Upper lobe of left lung (tissue), 6 donors: Measurements from ENCODE around the gene PLXNA1. TPM values are rescaled to one million over a fixed set of nuclear protein-coding genes. Genes with fewer than 3 reads are reported as not detected.

ENCODE experiments used
- ATAC-seq, 2 donors: fragments of 200-7000 bp; cut with Tn5 transposase; one replicate each; pipeline ENCODE4 v1.9.1; 2022; ENCODE audit warnings: mild to moderate bottlenecking in 2 of 2, moderate library complexity in 2 of 2; ENCODE audit not compliant: low FRiP score in 2 of 2
- DNase-seq, 2 donors: peaks; one replicate each; pipeline ENCODE4 v3.0.0-alpha.2; 2019 to 2020
- H3K27ac ChIP-seq, 4 donors: fragments of 200-600 bp; sonication (generic); one replicate each; pipeline ENCODE4 v1.5.1; 2016 to 2019
- H3K27me3 ChIP-seq, 4 donors: fragments of 200-600 bp; sonication (generic); one replicate each; pipeline ENCODE4 v1.5.1; 2017 to 2019
- H3K36me3 ChIP-seq, 4 donors: fragments of 200-600 bp; sonication (generic); one replicate each; pipeline ENCODE4 v1.5.1; 2016 to 2019
- H3K4me1 ChIP-seq, 4 donors: fragments of 200-600 bp; sonication (generic); one replicate each; pipeline ENCODE4 v1.5.1; 2018 to 2019
- H3K4me3 ChIP-seq, 4 donors: fragments of 200-600 bp; sonication (generic); one replicate each; pipeline ENCODE4 v1.5.1; 2017 to 2019; ENCODE audit warnings: mild to moderate bottlenecking in 2 of 4, moderate library complexity in 1 of 4
- H3K9me3 ChIP-seq, 4 donors: fragments of 200-600 bp; sonication (generic); one replicate each; pipeline ENCODE4 v1.5.1; 2018 to 2019
- CTCF ChIP-seq, 6 experiments: fragments of 450-650 bp in 4 of 6; fragments of 200-600 bp in 2 of 6; sonication (generic) in 2 of 6; IDR thresholded peaks; one replicate each; pipeline ENCODE4 v1.5.1; 2016 to 2019; ENCODE audit warnings: antibody characterized with exemption in 6 of 6
- EP300 ChIP-seq, 4 donors: sonication (generic); formaldehyde crosslinking; IDR thresholded peaks; one replicate each; pipeline ENCODE4 v1.5.1; 2017; ENCODE audit warnings: antibody characterized with exemption in 4 of 4, control low read depth in 2 of 4
- POLR2A ChIP-seq, 4 donors: fragments of 450-650 bp; IDR thresholded peaks; one replicate each; pipeline ENCODE4 v1.5.1; 2016 to 2017; ENCODE audit warnings: antibody characterized with exemption in 4 of 4, mild to moderate bottlenecking in 2 of 4
- POLR2AphosphoS5 ChIP-seq, 2 donors: sonication (generic); formaldehyde crosslinking; IDR thresholded peaks; one replicate each; pipeline ENCODE4 v1.5.1; 2017; ENCODE audit warnings: antibody characterized with exemption in 2 of 2
- WGBS, 2 donors: methylation state at CpG; one replicate each; pipeline ENCODE4 v1.1.5; 2017 to 2018; 5-methylcytosine and 5-hydroxymethylcytosine counted together
- total RNA-seq, 6 donors: library from RNA; depleted of rRNA in 4 of 6; stranded (reverse); fragments of >200 nt in 4 of 6; gene quantifications; one replicate each; pipeline versions ENCODE4 v1.1.0 to v1.2.1, GENCODE V29; 2016 to 2021
- donor health status: DM: no; HTN: no; CAD: no; lungs with moderate emphysema.
- donor health status: DM: no; HTN: yes; CAD: no; lungs with severe emphysema.

PLXNA1 gene
- total RNA-seq, 6 donors from 2014 or later: 48.0 to 94.3 (median 73.7) TPM

DNA sequence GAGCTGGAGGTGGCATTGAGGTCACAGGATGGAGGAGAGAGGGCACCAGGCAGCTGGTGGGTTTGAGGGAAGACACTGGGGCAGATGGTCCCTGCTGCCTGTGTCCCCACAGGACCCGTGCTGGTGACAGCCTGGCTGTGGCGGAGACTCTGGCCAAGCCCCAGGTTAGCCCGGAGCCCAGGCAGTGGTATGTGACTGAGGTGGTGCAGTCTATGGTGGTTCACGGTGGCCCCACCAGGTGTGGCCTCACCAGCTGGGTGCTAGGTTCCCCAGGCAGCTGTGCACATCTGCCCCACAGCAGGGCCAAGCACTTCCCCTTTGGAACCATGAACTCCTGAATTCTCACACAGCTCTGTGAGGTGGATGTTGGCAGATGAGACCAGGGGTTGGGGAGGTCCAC lies 15.4 kb downstream of the PLXNA1 start:
- Histone ChIP-seq H3K36me3 (peaks cover 0 to 3% (median 0%) of the 10 kb centered on the region in 4 donors), H3K27me3 (no peaks in the 10 kb centered on the region), H3K9me3 (no peaks in the 10 kb centered on the region), H3K27ac (peak overlapping the region in 3 of 4 donors; percentile 51 to 63 (median 60)), H3K4me1 (peaks cover 44 to 61% (median 60%) of the 10 kb centered on the region in 4 donors), H3K4me3 (no peak overlapping the region)
- TF ChIP-seq CTCF (IDR thresholded peaks at IDR 0.05): no peak
- TF ChIP-seq POLR2A (IDR thresholded peaks at IDR 0.05): no peak
- TF ChIP-seq POLR2AphosphoS5 (IDR thresholded peaks at IDR 0.05): no peak
- TF ChIP-seq EP300 (IDR thresholded peaks at IDR 0.05): no peak
- ATAC-seq (no peak), DNase-seq (peak in 1 of 2 donors; percentile 51)
- 84% methylated on average over 4 of the region's 4 CpGs; no CpG with 5 or more reads in 1 of the 2 donors for WGBS, 2 donors

DNA sequence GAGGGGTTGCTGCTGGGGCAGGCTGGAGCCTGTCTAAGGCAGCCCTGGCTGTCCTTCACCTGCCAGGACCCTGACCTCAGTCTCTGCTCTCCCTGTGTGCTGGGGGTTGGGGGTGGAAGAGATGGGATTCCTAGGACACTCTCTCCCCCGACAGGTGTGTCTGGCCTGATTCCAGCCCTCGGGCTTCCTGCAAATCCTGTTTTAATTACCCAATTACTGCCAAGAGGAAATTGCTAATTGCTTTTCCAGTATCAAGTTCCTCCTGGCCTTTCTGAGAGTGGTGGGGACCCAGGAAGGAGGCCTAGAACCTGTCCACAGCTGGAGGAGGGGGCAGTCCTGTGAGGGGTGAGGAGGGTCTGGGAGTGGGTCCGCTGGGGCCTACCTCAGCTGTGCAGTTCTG lies 15.8 kb downstream of the PLXNA1 start:
- no peak for TF ChIP-seq POLR2A (IDR thresholded peaks at IDR 0.05)
- no peak for TF ChIP-seq EP300 (IDR thresholded peaks at IDR 0.05)
- no peak for TF ChIP-seq CTCF (IDR thresholded peaks at IDR 0.05)
- no peak for TF ChIP-seq POLR2AphosphoS5 (IDR thresholded peaks at IDR 0.05)
- DNase-seq: no peak
- Histone ChIP-seq H3K4me3 (no peak overlapping the region), H3K9me3 (no peaks in the 10 kb centered on the region), H3K4me1 (peaks cover 45 to 61% (median 59%) of the 10 kb centered on the region in 4 donors), H3K36me3 (peaks cover 0 to 3% (median 0%) of the 10 kb centered on the region in 4 donors), H3K27ac (peak overlapping the region in 3 of 4 donors; percentile 51 to 63 (median 60)), H3K27me3 (no peaks in the 10 kb centered on the region)
- no peak for ATAC-seq
- 0 to 42% methylated on average over 2 to 3 of the region's 3 CpGs for WGBS, 2 donors

DNA sequence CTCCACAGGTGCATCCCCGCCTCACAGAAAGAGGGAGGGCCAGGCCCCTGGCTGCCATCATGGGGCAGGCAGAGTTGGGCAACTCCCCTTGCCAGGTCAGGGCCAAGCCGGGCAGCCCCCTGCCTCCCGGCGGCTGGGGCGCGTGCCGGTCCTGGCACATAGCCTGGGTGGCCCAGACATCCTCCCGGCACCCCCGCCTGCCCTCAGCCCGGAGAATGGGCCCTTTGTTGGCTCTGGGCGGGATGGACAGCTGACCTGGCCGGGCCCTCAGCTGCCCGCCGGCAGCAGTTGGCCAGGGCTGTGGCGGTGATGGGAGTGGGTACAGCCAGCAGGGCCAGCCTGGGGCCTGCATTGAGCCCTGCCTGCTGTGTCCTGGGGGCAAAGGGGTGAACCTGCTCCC lies 16.5 kb downstream of the PLXNA1 start:
- WGBS, 2 donors: 100% methylated on average over 3 of the region's 15 CpGs; no CpG with 5 or more reads in 1 of the 2 donors
- Histone ChIP-seq H3K36me3 (peaks cover 0 to 3% (median 0%) of the 10 kb centered on the region in 4 donors), H3K4me3 (no peak overlapping the region), H3K27me3 (no peaks in the 10 kb centered on the region), H3K4me1 (peaks cover 39 to 57% (median 53%) of the 10 kb centered on the region in 4 donors), H3K9me3 (no peaks in the 10 kb centered on the region), H3K27ac (peak overlapping the region in 3 of 4 donors; percentile 51 to 63 (median 60))
- DNase-seq (peak in 1 of 2 donors; percentile 82), ATAC-seq (no peak)
- TF ChIP-seq CTCF (IDR thresholded peaks at IDR 0.05): no peak
- TF ChIP-seq EP300 (IDR thresholded peaks at IDR 0.05): no peak
- TF ChIP-seq POLR2A (IDR thresholded peaks at IDR 0.05): no peak
- no peak for TF ChIP-seq POLR2AphosphoS5 (IDR thresholded peaks at IDR 0.05)

DNA sequence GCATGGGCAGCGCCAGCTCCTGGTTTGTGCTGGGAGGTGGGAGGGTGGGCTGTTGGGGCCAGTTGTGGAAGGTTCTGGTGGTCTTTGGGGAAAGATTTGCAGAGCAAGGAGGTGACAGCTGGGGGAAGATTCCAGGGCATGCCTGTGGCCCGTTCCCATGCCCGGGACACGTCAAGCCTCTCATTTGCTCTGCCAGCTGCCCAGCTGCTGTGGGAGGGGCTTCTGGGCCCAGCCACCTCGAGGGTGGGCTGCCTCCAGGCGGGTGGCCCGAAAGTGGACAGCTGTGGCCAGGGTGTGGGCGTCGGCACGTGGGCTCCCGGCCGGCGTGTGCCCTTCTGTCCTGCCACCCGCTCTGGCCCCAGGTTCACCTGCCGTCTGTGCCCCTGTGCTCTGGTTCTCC lies 17.2 kb downstream of the PLXNA1 start:
- H3K4me1 ChIP-seq: peaks cover 32 to 50% (median 46%) of the 10 kb centered on the region in 4 donors
- H3K27ac ChIP-seq: peak overlapping the region in 3 of 4 donors; percentile 45 to 78 (median 51)
- TF ChIP-seq POLR2AphosphoS5 (IDR thresholded peaks at IDR 0.05) (no peak), POLR2A (IDR thresholded peaks at IDR 0.05) (no peak), EP300 (IDR thresholded peaks at IDR 0.05) (no peak), CTCF (IDR thresholded peaks at IDR 0.05) (no peak)
- no peak overlapping the region for H3K4me3 ChIP-seq
- peak in 1 of 2 donors; percentile 66 for DNase-seq
- no peak for ATAC-seq
- peaks cover 0 to 3% (median 0%) of the 10 kb centered on the region in 4 donors for H3K36me3 ChIP-seq
- H3K9me3 ChIP-seq: no peaks in the 10 kb centered on the region
- no peaks in the 10 kb centered on the region for H3K27me3 ChIP-seq
- WGBS, 2 donors: 77 to 88% methylated on average over 5 to 14 of the region's 15 CpGs

- Histone ChIP-seq H3K4me3 (no peak overlapping the region), H3K36me3 (peaks cover 0 to 3% (median 0%) of the 10 kb centered on the region in 4 donors), H3K27ac (peak overlapping the region in 3 of 4 donors; percentile 74 to 80 (median 78)), H3K4me1 (peaks cover 30 to 47% (median 43%) of the 10 kb centered on the region in 4 donors), H3K9me3 (no peaks in the 10 kb centered on the region), H3K27me3 (no peaks in the 10 kb centered on the region)
- TF ChIP-seq CTCF (IDR thresholded peaks at IDR 0.05) (no peak), POLR2A (IDR thresholded peaks at IDR 0.05) (no peak), EP300 (IDR thresholded peaks at IDR 0.05) (no peak), POLR2AphosphoS5 (IDR thresholded peaks at IDR 0.05) (no peak)
- ATAC-seq (no peak), DNase-seq (peak in 1 of 2 donors; percentile 59)
- WGBS, 2 donors: 80 to 95% methylated on average over 3 to 10 of the region's 12 CpGs
Measured at GRCh38 chr3:127000761-127001160, 17.8 kb downstream of the PLXNA1 start.
